T-cell (primary cell): ENCODE data around the gene RNF215. TPM values are rescaled to one million over a fixed set of nuclear protein-coding genes. Genes with fewer than 3 reads are reported as not detected.

Source experiments
- ATAC-seq, 4 experiments: fragments of 200-7000 bp in 3 of 4; fragments of 150-1000 bp in 1 of 4; cut with Tn5 transposase; replicated peaks in 1 of 4; 1 replicate in 3 of 4; 2 replicates in 1 of 4; pipeline ENCODE4 v1.10.0; 2021; ENCODE audit warnings: moderate library complexity in 3 of 4, mild to moderate bottlenecking in 2 of 4, moderate number of reproducible peaks in 1 of 4
- CTCF ChIA-PET, 2 donors: fragments of 300-600 bp; sonication (Branson Sonifier 250); formaldehyde crosslinking; loops; one replicate each; lab custom pipeline; 2022; ENCODE audit warnings: antibody characterized with exemption in 2 of 2; lab: Charles Lee
- POLR2A ChIA-PET, 2 donors: fragments of 300-600 bp; sonication (Branson Sonifier 250); formaldehyde crosslinking; loops; one replicate each; lab custom pipeline; 2022; ENCODE audit warnings: antibody characterized with exemption in 2 of 2; lab: Charles Lee
- DNase-seq, 35 experiments: peaks; one replicate each; pipeline versions ENCODE4 v3.0.0 to v3.0.0-alpha.2; 2013 to 2023
- H3K27ac ChIP-seq: one replicate; pipeline ENCODE4 v1.5.1; 2013; ENCODE audit warnings: low read length
- H3K27me3 ChIP-seq, 2 experiments: replicated peaks in 1 of 2; 1 replicate in 1 of 2; 2 replicates in 1 of 2; pipeline versions ENCODE4 v1.6.1 to v1.7.0; 2013; ENCODE audit warnings: low read length in 1 of 2, mixed read lengths in 1 of 2; ENCODE audit not compliant: control insufficient read depth in 2 of 2, insufficient read depth in 2 of 2; ENCODE audit errors: extremely low read depth in 1 of 2
- H3K36me3 ChIP-seq, 2 donors: 1 replicate in 1 of 2; 2 replicates in 1 of 2; pipeline versions ENCODE4 v1.6.1 to v1.7.0; 2013; ENCODE audit warnings: low read length in 1 of 2; ENCODE audit not compliant: control insufficient read depth in 2 of 2, insufficient read depth in 1 of 2; ENCODE audit errors: extremely low read depth in 1 of 2
- H3K4me1 ChIP-seq, 2 experiments: 1 replicate in 1 of 2; 2 replicates in 1 of 2; pipeline versions ENCODE4 v1.6.1 to v1.7.0; 2013; ENCODE audit warnings: low read length in 2 of 2, mixed read lengths in 1 of 2; ENCODE audit not compliant: insufficient read depth in 2 of 2, control insufficient read depth in 1 of 2; ENCODE audit errors: extremely low read depth in 1 of 2
- H3K4me3 ChIP-seq, 2 donors: 1 replicate in 1 of 2; 2 replicates in 1 of 2; pipeline versions ENCODE4 v1.5.1 to v1.7.0; 2013; ENCODE audit warnings: mild to moderate bottlenecking in 2 of 2, low read length in 1 of 2, moderate library complexity in 1 of 2; ENCODE audit not compliant: control insufficient read depth in 1 of 2; ENCODE audit errors: extremely low read depth in 1 of 2
- H3K9me3 ChIP-seq: 2 replicates; pipeline ENCODE4 v1.7.0; 2013
- H3K27ac Mint-ChIP-seq, 2 donors: one replicate each; pipeline ENCODE4 v1.8.0; 2020 to 2021; ENCODE audit warnings: mild to moderate bottlenecking in 2 of 2, mixed read lengths in 2 of 2
- H3K27me3 Mint-ChIP-seq, 2 donors: one replicate each; pipeline ENCODE4 v1.8.0; 2021 to 2022; ENCODE audit warnings: mixed read lengths in 2 of 2
- H3K36me3 Mint-ChIP-seq: one replicate; pipeline ENCODE4 v1.8.0; 2021; ENCODE audit warnings: mixed read lengths
- H3K4me1 Mint-ChIP-seq, 3 donors: one replicate each; pipeline ENCODE4 v1.8.0; 2020 to 2022; ENCODE audit warnings: mixed read lengths in 3 of 3, mild to moderate bottlenecking in 1 of 3
- H3K4me3 Mint-ChIP-seq, 3 donors: one replicate each; pipeline ENCODE4 v1.8.0; 2020 to 2022; ENCODE audit warnings: mild to moderate bottlenecking in 3 of 3, mixed read lengths in 3 of 3, moderate library complexity in 3 of 3
- H3K9me3 Mint-ChIP-seq, 3 donors: one replicate each; pipeline ENCODE4 v1.8.0; 2020 to 2022; ENCODE audit warnings: mixed read lengths in 3 of 3
- WGBS: methylation state at CpG from one replicate; pipeline ENCODE4 v1.1.5; 2013; ENCODE audit warnings: missing lambda C conversion rate; ENCODE audit not compliant: insufficient coverage; 5-methylcytosine and 5-hydroxymethylcytosine counted together
- total RNA-seq, 35 experiments: library from RNA in 6 of 35; stranded (reverse) in 6 of 35; fragments of 120-200 nt in 1 of 35; gene quantifications; one replicate each; pipeline versions ENCODE4 v1.2.1 to v1.2.4 and lab custom pipeline; 2013 to 2026

The RNF215 gene
- total RNA-seq, 5 donors from 2014 or later (not counting 1 experiment from before 2014, with no cell fraction given): 6.2 to 8.4 (median 6.3) TPM

DNA sequence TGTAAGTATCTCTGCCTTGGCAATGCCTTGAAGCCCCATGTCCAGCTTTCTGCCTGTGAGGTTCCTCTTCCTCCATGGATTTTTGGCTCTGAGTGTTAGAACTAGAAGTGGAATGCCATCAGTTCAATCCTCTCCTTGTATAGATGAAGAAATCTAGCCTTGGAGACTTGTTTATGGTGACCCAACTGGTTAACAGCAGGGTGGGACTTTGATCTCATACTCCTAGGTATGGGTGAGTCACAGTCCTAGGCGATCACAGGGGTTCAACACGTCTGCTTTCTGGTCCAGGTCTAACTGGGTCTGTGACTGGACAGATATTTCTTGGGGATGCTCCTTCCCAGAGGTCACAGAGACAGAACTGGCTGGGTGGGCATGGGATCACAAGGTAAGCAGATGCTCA is 29.2 kb upstream of the RNF215 start:
- Mint-ChIP-seq H3K36me3 (peaks cover 48% of the 10 kb centered on the region), H3K27ac (peak overlapping the region in 1 of 2 donors; percentile 48), H3K27me3 (no peaks in the 10 kb centered on the region), H3K4me1 (peaks cover 38 to 41% (median 41%) of the 10 kb centered on the region in 3 donors), H3K9me3 (no peaks in the 10 kb centered on the region), H3K4me3 (no peak overlapping the region)
- Histone ChIP-seq H3K36me3 (peaks cover under 1 to 36% of the 10 kb centered on the region in 2 donors), H3K27me3 (no peaks in the 10 kb centered on the region), H3K4me3 (no peak overlapping the region), H3K4me1 (peaks cover 16 to 29% of the 10 kb centered on the region in 2 experiments), H3K27ac (no peak overlapping the region), H3K9me3 (no peaks in the 10 kb centered on the region)
- no peak for DNase-seq
- ChIA-PET POLR2A (no interaction called here), CTCF (no interaction called here)
- no CpG with 5 or more reads among the region's 2 CpGs for WGBS
- no peak for ATAC-seq

DNA sequence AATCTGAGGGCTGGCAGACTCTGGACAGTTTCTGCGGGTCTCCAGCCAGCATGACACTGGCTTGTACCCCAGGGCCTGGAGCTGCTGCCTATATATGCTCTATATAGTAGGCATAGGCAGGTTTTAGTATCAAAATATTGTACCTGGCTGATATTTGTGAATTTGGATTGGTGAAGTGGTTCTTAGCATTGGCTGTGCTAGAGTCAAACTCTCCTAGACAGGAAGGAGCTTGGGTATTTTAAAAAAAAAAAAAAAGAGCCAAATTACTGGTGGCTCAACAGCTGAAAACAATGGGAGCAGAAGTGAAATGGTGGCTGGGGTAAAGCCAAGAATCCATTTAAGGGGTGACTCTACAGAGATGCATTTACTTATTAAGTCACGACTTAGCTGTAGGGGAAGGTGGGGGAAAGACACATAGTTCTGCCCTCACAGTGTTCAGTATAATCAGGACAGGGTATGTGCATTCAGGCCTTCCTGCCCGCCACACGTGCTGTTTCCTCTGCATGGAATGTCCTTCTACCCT is 27.4 kb upstream of the RNF215 start:
- ChIA-PET POLR2A (interaction anchor here (0.7 to 2.6 kb wide), 5 partner anchors 9 to 1661 kb away, joined by 3 to 14 read pairs (median 6); partner anchors contain the start of gene SEC14L2 (in 1 of the 2)), CTCF (interaction anchor here (0.6 to 1.8 kb wide), 4 partner anchors 10 to 1761 kb away, joined by 3 to 12 read pairs (median 6); partner anchors contain the start of gene MTFP1 (in 1 of the 2))
- Mint-ChIP-seq H3K9me3 (no peaks in the 10 kb centered on the region), H3K4me1 (peaks cover 35 to 51% (median 37%) of the 10 kb centered on the region in 3 donors), H3K27ac (peak overlapping the region; percentile 87 to 94), H3K36me3 (peaks cover 45% of the 10 kb centered on the region), H3K4me3 (peak overlapping the region in 1 of 3 donors; percentile 29), H3K27me3 (no peaks in the 10 kb centered on the region)
- Histone ChIP-seq H3K27ac (peak overlapping the region; percentile 62), H3K4me3 (peak overlapping the region in 1 of 2 donors; percentile 49), H3K4me1 (peaks cover 16 to 31% of the 10 kb centered on the region in 2 experiments), H3K9me3 (no peaks in the 10 kb centered on the region), H3K36me3 (peaks cover 5 to 31% of the 10 kb centered on the region in 2 donors), H3K27me3 (no peaks in the 10 kb centered on the region)
- WGBS: 100% methylated on average over 1 of the region's 4 CpGs
- DNase-seq: no peak
- ATAC-seq: peak; percentile 44 to 63 (median 46)

DNA sequence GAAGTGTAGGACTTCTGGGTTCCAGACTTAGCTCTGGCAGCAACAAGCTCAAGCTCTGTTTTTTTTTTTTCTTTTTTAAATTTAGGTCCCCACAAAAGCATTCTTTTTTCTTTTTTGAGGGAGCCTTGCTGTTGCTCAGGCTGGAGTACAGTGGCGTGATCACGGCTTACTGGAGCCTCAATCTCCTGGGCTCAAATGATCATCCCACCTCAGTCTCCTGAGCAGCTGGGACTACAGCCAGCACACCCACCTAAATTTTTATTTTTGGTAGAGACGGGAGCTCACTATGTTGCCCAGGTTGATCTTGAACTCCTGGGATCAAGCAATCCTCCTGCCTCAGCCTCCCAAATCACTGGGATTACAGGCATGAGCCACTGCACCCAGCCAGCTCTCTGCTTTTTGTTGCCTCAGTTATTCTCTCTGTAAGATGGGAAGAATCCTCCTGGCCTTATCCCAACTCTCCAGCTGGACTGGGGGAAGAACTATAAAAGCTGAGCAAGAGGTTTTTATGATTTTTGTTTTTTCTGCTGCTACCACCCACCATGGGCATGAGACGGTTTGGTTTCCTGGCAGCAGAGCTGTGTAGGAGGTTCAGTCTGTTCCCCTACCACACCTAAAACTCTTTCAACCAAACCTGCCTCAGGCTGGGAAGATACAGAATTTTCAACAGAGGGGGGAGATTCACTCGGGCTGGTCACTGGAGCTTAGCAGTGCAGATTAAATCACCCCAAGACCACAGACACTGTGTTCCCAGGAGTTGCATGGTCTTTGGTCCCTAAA is 26.7 kb upstream of the RNF215 start:
- H3K4me3 ChIP-seq: peak overlapping the region in 1 of 2 donors; percentile 49
- no peaks in the 10 kb centered on the region for H3K9me3 ChIP-seq
- no peaks in the 10 kb centered on the region for H3K9me3 Mint-ChIP-seq
- WGBS: 90% methylated on average over 2 of the region's 5 CpGs
- H3K27me3 ChIP-seq: no peaks in the 10 kb centered on the region
- peaks cover 5 to 29% of the 10 kb centered on the region in 2 donors for H3K36me3 ChIP-seq
- peaks cover 35 to 51% (median 37%) of the 10 kb centered on the region in 3 donors for H3K4me1 Mint-ChIP-seq
- H3K4me1 ChIP-seq: peaks cover 16 to 31% of the 10 kb centered on the region in 2 experiments
- no peaks in the 10 kb centered on the region for H3K27me3 Mint-ChIP-seq
- ATAC-seq (peak; percentile 76 to 79 (median 78)), DNase-seq (peak in 1 of 35 experiments; percentile 21)
- peaks cover 44% of the 10 kb centered on the region for H3K36me3 Mint-ChIP-seq
- H3K4me3 Mint-ChIP-seq: peak overlapping the region; percentile 2 to 29 (median 11)
- H3K27ac ChIP-seq: peak overlapping the region; percentile 62
- CTCF ChIA-PET: interaction anchor here (0.6 to 1.8 kb wide), 4 partner anchors 11 to 1760 kb away, joined by 3 to 12 read pairs (median 6); partner anchors contain the start of gene MTFP1 (in 1 of the 2)
- POLR2A ChIA-PET: interaction anchor here (0.6 to 2.6 kb wide), 7 partner anchors 9 to 22 kb away, joined by 3 to 14 read pairs (median 6); partner anchors contain the start of gene SEC14L2 (in 1 of the 2)
- peak overlapping the region; percentile 87 to 94 for H3K27ac Mint-ChIP-seq

DNA sequence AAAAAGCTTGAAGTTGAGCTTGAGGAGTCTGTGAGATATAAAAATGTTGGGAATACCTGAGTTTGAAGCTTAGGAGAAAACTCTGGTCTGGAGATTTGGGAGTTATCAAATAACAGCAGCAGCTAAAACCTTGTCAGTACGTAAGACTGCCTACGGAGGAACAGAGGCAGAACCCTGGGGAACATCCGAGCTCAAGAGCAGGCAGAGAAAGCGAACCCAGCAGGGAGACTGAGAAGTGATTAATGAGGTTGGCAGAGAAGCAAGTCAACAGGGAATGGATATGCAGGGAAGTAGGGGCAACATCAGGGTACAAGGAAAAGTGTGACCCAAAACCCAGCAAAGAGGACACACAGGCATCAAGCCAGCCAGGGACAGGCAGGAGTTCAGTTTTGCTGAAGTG is 25.8 kb upstream of the RNF215 start:
- ChIA-PET POLR2A (interaction anchor here (0.5 to 2.6 kb wide), 7 partner anchors 8 to 281 kb away, joined by 3 to 14 read pairs (median 6); no protein-coding TSS in a partner anchor), CTCF (interaction anchor here in 1 of 2 donors (0.7 to 1.8 kb wide), 3 partner anchors 8 to 21 kb away, joined by 3 to 12 read pairs (median 3); partner anchors contain the start of gene MTFP1)
- Histone ChIP-seq H3K27me3 (no peaks in the 10 kb centered on the region), H3K9me3 (no peaks in the 10 kb centered on the region), H3K27ac (no peak overlapping the region), H3K4me3 (no peak overlapping the region), H3K4me1 (peaks cover 16 to 31% of the 10 kb centered on the region in 2 experiments), H3K36me3 (peaks cover 8 to 22% of the 10 kb centered on the region in 2 donors)
- whole genome bisulfite sequencing: 100% methylated on average over 4 of the region's 4 CpGs
- Mint-ChIP-seq H3K36me3 (peaks cover 41% of the 10 kb centered on the region), H3K4me3 (peak overlapping the region in 1 of 3 donors; percentile 29), H3K27ac (peak overlapping the region; percentile 87 to 94), H3K9me3 (no peaks in the 10 kb centered on the region), H3K27me3 (no peaks in the 10 kb centered on the region), H3K4me1 (peaks cover 35 to 51% (median 37%) of the 10 kb centered on the region in 3 donors)
- ATAC-seq: no peak
- DNase-seq: no peak

DNA sequence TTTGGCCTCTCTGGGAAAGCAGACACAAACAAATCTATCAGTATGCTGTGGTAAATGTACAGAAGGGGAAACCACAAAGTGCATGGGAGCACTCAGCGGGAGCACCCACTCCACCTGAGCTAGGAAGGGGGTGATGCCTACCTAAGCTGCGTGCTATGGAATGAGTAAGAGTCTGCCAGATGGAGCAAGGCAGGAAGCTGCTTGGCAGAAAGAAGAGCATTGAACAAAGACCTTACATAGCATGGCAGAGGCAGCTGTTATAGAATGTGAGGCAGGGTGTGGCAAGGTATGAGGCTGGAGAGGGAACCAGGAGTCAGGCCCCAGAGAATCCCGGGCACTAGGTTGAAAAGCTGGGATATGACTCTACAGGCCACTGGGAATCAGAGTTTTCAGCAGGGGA is 24.6 kb upstream of the RNF215 start:
- no peak for DNase-seq
- 78% methylated on average over 2 of the region's 3 CpGs for WGBS
- Histone ChIP-seq H3K27ac (no peak overlapping the region), H3K27me3 (no peaks in the 10 kb centered on the region), H3K4me3 (no peak overlapping the region), H3K4me1 (peaks cover 16 to 31% of the 10 kb centered on the region in 2 experiments), H3K36me3 (peaks cover 13 to 22% of the 10 kb centered on the region in 2 donors), H3K9me3 (no peaks in the 10 kb centered on the region)
- Mint-ChIP-seq H3K27ac (peak overlapping the region; percentile 47 to 49), H3K36me3 (peaks cover 36% of the 10 kb centered on the region), H3K27me3 (no peaks in the 10 kb centered on the region), H3K4me3 (peak overlapping the region in 1 of 3 donors; percentile 27), H3K9me3 (no peaks in the 10 kb centered on the region), H3K4me1 (peaks cover 35 to 51% (median 36%) of the 10 kb centered on the region in 3 donors)
- ATAC-seq: no peak
- ChIA-PET POLR2A (interaction anchor here (0.7 to 2.6 kb wide), 3 partner anchors 11 to 282 kb away, joined by 7 to 14 read pairs (median 10); no protein-coding TSS in a partner anchor), CTCF (interaction anchor here in 1 of 2 donors (0.6 to 1.2 kb wide), 3 partner anchors 9 to 304 kb away, joined by 3 to 6 read pairs (median 3); no protein-coding TSS in a partner anchor)
